Measurements from ENCODE around the gene TRIM6. TPM values are rescaled to one million over a fixed set of nuclear protein-coding genes. Genes with fewer than 3 reads are reported as not detected.

TRIM6 gene
- total RNA-seq, 1 donor from 2014 or later, result 23.9 TPM

- Mint-ChIP-seq H3K27me3 (ENCODE audit: low read depth, unreplicated experiment) (no peaks in the 10 kb centered on the region), H3K27ac (ENCODE audit: unreplicated experiment) (no peak overlapping the region), H3K4me3 (ENCODE audit: unreplicated experiment) (no peak overlapping the region), H3K9me3 (ENCODE audit: unreplicated experiment) (peaks cover 3% of the 10 kb centered on the region), H3K4me1 (ENCODE audit: low read depth, unreplicated experiment) (peaks cover 6% of the 10 kb centered on the region), H3K36me3 (ENCODE audit: low read depth, unreplicated experiment) (peaks cover 8% of the 10 kb centered on the region)
- TF ChIP-seq CTCF (IDR thresholded peaks at IDR 0.05; ENCODE audit: insufficient read depth, low read depth, low read length) (no peak), EZH2 (IDR thresholded peaks at IDR 0.05; ENCODE audit: insufficient read depth, low read length) (no peak)
- H3K79me2 ChIP-seq (ENCODE audit: insufficient read depth, low read length), result no peaks in the 10 kb centered on the region
- no peaks in the 10 kb centered on the region for H4K20me1 ChIP-seq (ENCODE audit: insufficient read depth, low read length)
- no peaks in the 10 kb centered on the region for H3K9me3 ChIP-seq (ENCODE audit: insufficient read depth, low read depth, low read length)
- no peak for DNase-seq (ENCODE audit: low read depth)
- no peak overlapping the region for H3K4me2 ChIP-seq (ENCODE audit: low read length)
- H3K4me3 ChIP-seq (ENCODE audit: insufficient read depth, low read depth, low read length), result no peak overlapping the region
- no peaks in the 10 kb centered on the region for H3K4me1 ChIP-seq (ENCODE audit: insufficient read depth, low read length)
- no peak overlapping the region for H3K9ac ChIP-seq (ENCODE audit: low read length)
- H2AFZ ChIP-seq (ENCODE audit: low read depth, low read length), result no peak overlapping the region
- FAIRE-seq, result no peak
- H3K27ac ChIP-seq (ENCODE audit: low read depth, low read length), result no peak overlapping the region
- H3K36me3 ChIP-seq (ENCODE audit: insufficient read depth, low read length), result no peaks in the 10 kb centered on the region
- no peaks in the 10 kb centered on the region for H3K27me3 ChIP-seq (ENCODE audit: insufficient read depth, low read length)
Measured at GRCh38 chr11:5631417-5631816, 35.0 kb downstream of the TRIM6 start.

DNA sequence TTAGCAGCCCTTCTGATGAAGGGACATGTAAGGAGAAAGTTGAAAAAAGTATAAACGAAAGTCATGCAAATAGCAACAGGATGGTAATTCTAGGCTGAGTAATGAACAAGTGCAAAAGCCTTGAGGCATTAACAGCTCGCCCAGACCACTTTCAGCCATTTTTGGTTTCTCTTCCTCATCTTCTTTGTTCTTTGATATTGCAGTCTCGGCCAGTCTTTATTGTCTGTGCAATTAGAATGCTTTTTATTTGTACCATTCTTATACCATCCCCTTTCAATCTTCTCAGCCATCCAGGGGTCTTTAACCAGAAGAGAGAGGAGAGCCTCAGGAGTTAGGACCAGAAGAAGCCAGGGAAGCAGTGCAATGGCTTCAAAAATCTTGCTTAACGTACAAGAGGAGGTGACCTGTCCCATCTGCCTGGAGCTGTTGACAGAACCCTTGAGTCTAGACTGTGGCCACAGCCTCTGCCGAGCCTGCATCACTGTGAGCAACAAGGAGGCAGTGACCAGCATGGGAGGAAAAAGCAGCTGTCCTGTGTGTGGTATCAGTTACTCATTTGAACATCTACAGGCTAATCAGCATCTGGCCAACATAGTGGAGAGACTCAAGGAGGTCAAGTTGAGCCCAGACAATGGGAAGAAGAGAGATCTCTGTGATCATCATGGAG lies 35.7 kb downstream of the TRIM6 start:
- Histone ChIP-seq H3K4me1 (ENCODE audit: insufficient read depth, low read length) (no peaks in the 10 kb centered on the region), H3K36me3 (ENCODE audit: insufficient read depth, low read length) (no peaks in the 10 kb centered on the region), H2AFZ (ENCODE audit: low read depth, low read length) (no peak overlapping the region), H3K27ac (ENCODE audit: low read depth, low read length) (no peak overlapping the region), H3K9ac (ENCODE audit: low read length) (no peak overlapping the region), H4K20me1 (ENCODE audit: insufficient read depth, low read length) (no peaks in the 10 kb centered on the region), H3K4me3 (ENCODE audit: insufficient read depth, low read depth, low read length) (no peak overlapping the region), H3K4me2 (ENCODE audit: low read length) (no peak overlapping the region), H3K79me2 (ENCODE audit: insufficient read depth, low read length) (no peaks in the 10 kb centered on the region), H3K9me3 (ENCODE audit: insufficient read depth, low read depth, low read length) (no peaks in the 10 kb centered on the region), H3K27me3 (ENCODE audit: insufficient read depth, low read length) (no peaks in the 10 kb centered on the region)
- Mint-ChIP-seq H3K9me3 (ENCODE audit: unreplicated experiment) (peaks cover 3% of the 10 kb centered on the region), H3K27ac (ENCODE audit: unreplicated experiment) (no peak overlapping the region), H3K36me3 (ENCODE audit: low read depth, unreplicated experiment) (peaks cover 8% of the 10 kb centered on the region), H3K27me3 (ENCODE audit: low read depth, unreplicated experiment) (no peaks in the 10 kb centered on the region), H3K4me3 (ENCODE audit: unreplicated experiment) (no peak overlapping the region), H3K4me1 (ENCODE audit: low read depth, unreplicated experiment) (peaks cover 3% of the 10 kb centered on the region)
- DNase-seq (ENCODE audit: low read depth) (no peak), FAIRE-seq (no peak)
- TF ChIP-seq EZH2 (IDR thresholded peaks at IDR 0.05; ENCODE audit: insufficient read depth, low read length) (no peak), CTCF (IDR thresholded peaks at IDR 0.05; ENCODE audit: insufficient read depth, low read depth, low read length) (no peak)

GRCh38 chr11:5639953-5640352 lies 43.5 kb downstream of the TRIM6 start:
- no peaks in the 10 kb centered on the region for H4K20me1 ChIP-seq (ENCODE audit: insufficient read depth, low read length)
- no peaks in the 10 kb centered on the region for H3K79me2 ChIP-seq (ENCODE audit: insufficient read depth, low read length)
- Mint-ChIP-seq H3K27ac (ENCODE audit: unreplicated experiment) (no peak overlapping the region), H3K9me3 (ENCODE audit: unreplicated experiment) (no peaks in the 10 kb centered on the region), H3K27me3 (ENCODE audit: low read depth, unreplicated experiment) (no peaks in the 10 kb centered on the region), H3K4me1 (ENCODE audit: low read depth, unreplicated experiment) (no peaks in the 10 kb centered on the region), H3K36me3 (ENCODE audit: low read depth, unreplicated experiment) (peaks cover 15% of the 10 kb centered on the region), H3K4me3 (ENCODE audit: unreplicated experiment) (no peak overlapping the region)
- no peak overlapping the region for H3K4me2 ChIP-seq (ENCODE audit: low read length)
- H3K4me3 ChIP-seq (ENCODE audit: insufficient read depth, low read depth, low read length), result no peak overlapping the region
- no peaks in the 10 kb centered on the region for H3K4me1 ChIP-seq (ENCODE audit: insufficient read depth, low read length)
- H3K27ac ChIP-seq (ENCODE audit: low read depth, low read length), result no peak overlapping the region
- DNase-seq (ENCODE audit: low read depth) (no peak), FAIRE-seq (no peak)
- no peaks in the 10 kb centered on the region for H3K36me3 ChIP-seq (ENCODE audit: insufficient read depth, low read length)
- TF ChIP-seq EZH2 (IDR thresholded peaks at IDR 0.05; ENCODE audit: insufficient read depth, low read length) (no peak), CTCF (IDR thresholded peaks at IDR 0.05; ENCODE audit: insufficient read depth, low read depth, low read length) (no peak)
- no peaks in the 10 kb centered on the region for H3K9me3 ChIP-seq (ENCODE audit: insufficient read depth, low read depth, low read length)
- no peak overlapping the region for H3K9ac ChIP-seq (ENCODE audit: low read length)
- H3K27me3 ChIP-seq (ENCODE audit: insufficient read depth, low read length), result no peaks in the 10 kb centered on the region
- H2AFZ ChIP-seq (ENCODE audit: low read depth, low read length), result no peak overlapping the region
